ENCODE measurements around the gene APEH. TPM values are rescaled to one million over a fixed set of nuclear protein-coding genes. Genes with fewer than 3 reads are reported as not detected.

Gene APEH
- 60.8 and 74.9 TPM in 2 replicates for polyA plus RNA-seq (2011; rRNA removed)
- 66.5 and 81.7 TPM in 2 replicates for polyA plus RNA-seq (2012; cell fraction: cytosol; rRNA removed)
- 122 and 140 TPM in 2 replicates for polyA plus RNA-seq (2012; cell fraction: nucleus; rRNA removed)
- 57.9 to 66.9 TPM (median 64.9 TPM) in 3 replicates for polyA plus RNA-seq (2017; fragmentation: RNase III; extraction: RNeasy Plus Mini Kit Qiagen cat#74134 plus additional on column Dnase treatment)
- 178 and 189 TPM in 2 replicates for polyA minus RNA-seq (2011; rRNA and poly(A)+ RNA removed)

GRCh38 chr3:49673715-49674496 lies at the start of gene APEH:
TSS of gene APEH (plus strand) at chr3:49674351. CDS start at chr3:49674402, 51 bp downstream.
- Histone ChIP-seq H3K4me1 (peaks cover 19% of the 10 kb centered on the region), H3K9me3 (no peaks in the 10 kb centered on the region), H3K4me2 (peak within 1 kb of the TSS; percentile 100), H3K4me3 (peak within 1 kb of the TSS; percentile 99), H3K27ac (peak within 1 kb of the TSS; percentile 91 to 97)
- peak; percentile 69 for TF ChIP-seq E2F6 (IDR thresholded peaks at IDR 0.05; ENCODE audit: borderline replicate concordance, low read depth)
- peak; percentile 67; the same call in 1 of the 2 replicates for TF ChIP-seq PHF8 (IDR thresholded peaks at IDR 0.05; ENCODE audit: borderline replicate concordance, low read depth)
- TF ChIP-seq ATOH8 (CRISPR knock-in tag; IDR thresholded peaks at IDR 0.05; ENCODE audit: low read depth): no peak
- 0 out of 2 replicates have a peak, but pooled peaks have one; percentile 30 for TF ChIP-seq EHF (CRISPR knock-in tag; IDR thresholded peaks at IDR 0.05)
- TF ChIP-seq ELK1 (IDR thresholded peaks at IDR 0.05; ENCODE audit: low read depth, low read length): no peak
- no peak for TF ChIP-seq TFCP2L1 (CRISPR knock-in tag; IDR thresholded peaks at IDR 0.05)
- TF ChIP-seq JUN (IDR thresholded peaks at IDR 0.05): peak in 1 of 2 experiments; percentile 91; a peak in 3 of 5 replicates
- no peak for TF ChIP-seq ZSCAN20 (CRISPR knock-in tag; IDR thresholded peaks at IDR 0.05)
- TF ChIP-seq ZNF302 (CRISPR knock-in tag; IDR thresholded peaks at IDR 0.05): no peak
- no peak for TF ChIP-seq MAFK (IDR thresholded peaks at IDR 0.05; ENCODE audit: partially characterized antibody)
- TF ChIP-seq MAX (IDR thresholded peaks at IDR 0.05): peak; percentile 82
- peak; percentile 51 for TF ChIP-seq POLR2A (IDR thresholded peaks at IDR 0.05; ENCODE audit: low read length)
- DNase-seq (ENCODE audit: low read depth in 1 of 2, low spot score in 1 of 2): peak; percentile 90 to 98
- no peak for FAIRE-seq
- ATAC-seq: peak; percentile 88 to 92
- CTCF ChIA-PET: interaction anchor here (2.9 to 5.4 kb wide), 2 partner anchors 127 to 136 kb away, joined by 19 to 210 read pairs; no protein-coding TSS in a partner anchor
- WGBS (ENCODE audit: missing lambda C conversion rate): 1% methylated on average over 16 of the region's 71 CpGs
- POLR2A ChIA-PET: interaction anchor here (1.1 kb wide), 1 partner anchor 134 kb away, joined by 4 read pairs; no protein-coding TSS in a partner anchor

- ChIA-PET CTCF (interaction anchor here (1.4 kb wide), 1 partner anchor 86 kb away, joined by 3 read pairs; no protein-coding TSS in a partner anchor), POLR2A (no interaction called here)
- H3K4me2 ChIP-seq: no peak overlapping the region
- no peaks in the 10 kb centered on the region for H3K9me3 ChIP-seq
- H3K4me1 ChIP-seq: no peaks in the 10 kb centered on the region
- no peak for TF ChIP-seq RARB (CRISPR knock-in tag; IDR thresholded peaks at IDR 0.05)
- TF ChIP-seq SMC3 (IDR thresholded peaks at IDR 0.05): no peak
- TF ChIP-seq FOXS1 (CRISPR knock-in tag; IDR thresholded peaks at IDR 0.05): no peak
- TF ChIP-seq USF2 (IDR thresholded peaks at IDR 0.05): no peak
- TF ChIP-seq HOXB5 (CRISPR knock-in tag; IDR thresholded peaks at IDR 0.05): no peak
- TF ChIP-seq RCOR1 (IDR thresholded peaks at IDR 0.05; ENCODE audit: low read depth, low read length): no peak
- no peak for TF ChIP-seq EHF (CRISPR knock-in tag; IDR thresholded peaks at IDR 0.05)
- H3K4me3 ChIP-seq: no peak overlapping the region
- WGBS (ENCODE audit: missing lambda C conversion rate): 88% methylated on average over 11 of the region's 13 CpGs
- H3K27ac ChIP-seq: no peak overlapping the region
- ATAC-seq (no peak), FAIRE-seq (no peak), DNase-seq (ENCODE audit: low read depth in 1 of 2, low spot score in 1 of 2) (no peak)
Measured at GRCh38 chr3:49625071-49625470, 49.1 kb upstream of the APEH start.

All from A549 (cell line).